GM18498 (cell line): ENCODE data around the gene PROK2.

Source experiments
- ATAC-seq: cut with Tn5 transposase; IDR thresholded peaks from one replicate; pipeline ENCODE4 v1.9.1; 2021; ENCODE audit warnings: mild to moderate bottlenecking, moderate library complexity; ENCODE audit not compliant: unreplicated experiment

The PROK2 gene

GRCh38 chr3:71784914-71785531, at the start of gene PROK2:
TSS of gene PROK2 (minus strand) at chr3:71785148. CDS start at chr3:71785052, 96 bp downstream.
- ATAC-seq, result no peak

GRCh38 chr3:71831599-71831998, 46.7 kb upstream of the PROK2 start:
- ATAC-seq, result no peak

GRCh38 chr3:71825551-71826283, 40.8 kb upstream of the PROK2 start:
- ATAC-seq, result no peak

GRCh38 chr3:71821116-71821515, 36.2 kb upstream of the PROK2 start:
- ATAC-seq, result no peak

- ATAC-seq, result no peak
Measured at GRCh38 chr3:71817262-71817661, 32.3 kb upstream of the PROK2 start.

- no peak for ATAC-seq
Measured at GRCh38 chr3:71816767-71817156, 31.8 kb upstream of the PROK2 start.

GRCh38 chr3:71815340-71816067, 30.6 kb upstream of the PROK2 start:
- no peak for ATAC-seq

- ATAC-seq, result no peak
Measured at GRCh38 chr3:71813704-71814103, 28.8 kb upstream of the PROK2 start.

GRCh38 chr3:71813073-71813472, 28.1 kb upstream of the PROK2 start:
- ATAC-seq, result no peak

- no peak for ATAC-seq
Measured at GRCh38 chr3:71810056-71810455, 25.1 kb upstream of the PROK2 start.

- ATAC-seq, result no peak
Measured at GRCh38 chr3:71809321-71810026, 24.5 kb upstream of the PROK2 start.

GRCh38 chr3:71806736-71807135, 21.8 kb upstream of the PROK2 start:
- ATAC-seq, result no peak

GRCh38 chr3:71805691-71806090, 20.7 kb upstream of the PROK2 start:
- no peak for ATAC-seq

- ATAC-seq, result no peak
Measured at GRCh38 chr3:71805199-71805598, 20.3 kb upstream of the PROK2 start.

GRCh38 chr3:71803248-71803647, 18.3 kb upstream of the PROK2 start:
- ATAC-seq, result no peak

GRCh38 chr3:71801986-71802385, 17.0 kb upstream of the PROK2 start:
- ATAC-seq, result no peak

- no peak for ATAC-seq
Measured at GRCh38 chr3:71800023-71800422, 15.1 kb upstream of the PROK2 start.

GRCh38 chr3:71797455-71797854, 12.5 kb upstream of the PROK2 start:
- ATAC-seq, result no peak

GRCh38 chr3:71796290-71796689, 11.3 kb upstream of the PROK2 start:
- ATAC-seq, result no peak

- ATAC-seq, result no peak
Measured at GRCh38 chr3:71791634-71792033, 6.7 kb upstream of the PROK2 start.

GRCh38 chr3:71789922-71790321, 5.0 kb upstream of the PROK2 start:
- ATAC-seq, result no peak
